Thymus (tissue), 11 donors: ENCODE results near the gene B3GNT7. TPM values are rescaled to one million over a fixed set of nuclear protein-coding genes. Genes with fewer than 3 reads are reported as not detected.

ENCODE experiments used
- DNase-seq, 9 donors: peaks; one replicate each; pipeline ENCODE4 v3.0.0-alpha.2; 2013; ENCODE audit warnings: low spot score in 9 of 9, low read depth in 6 of 9, missing footprints in 1 of 9
- H3K27ac ChIP-seq, 2 donors: one replicate each; pipeline ENCODE4 v1.5.1; 2013; ENCODE audit warnings: control low read depth in 1 of 2, low read depth in 1 of 2, low read length in 1 of 2, mild to moderate bottlenecking in 1 of 2, moderate library complexity in 1 of 2
- H3K27me3 ChIP-seq, 2 donors: one replicate each; pipeline ENCODE4 v1.5.1; 2013; ENCODE audit warnings: low read length in 1 of 2; ENCODE audit not compliant: control insufficient read depth in 2 of 2, insufficient read depth in 1 of 2
- H3K36me3 ChIP-seq, 2 donors: one replicate each; pipeline ENCODE4 v1.5.1; 2013; ENCODE audit warnings: low read length in 1 of 2, mild to moderate bottlenecking in 1 of 2, moderate library complexity in 1 of 2; ENCODE audit not compliant: control insufficient read depth in 2 of 2, insufficient read depth in 2 of 2
- H3K4me1 ChIP-seq, 2 donors: one replicate each; pipeline ENCODE4 v1.5.1; 2013; ENCODE audit warnings: low read length in 2 of 2; ENCODE audit not compliant: control insufficient read depth in 2 of 2, insufficient read depth in 2 of 2
- H3K4me3 ChIP-seq, 2 donors: one replicate each; pipeline ENCODE4 v1.5.1; 2013; ENCODE audit warnings: low read length in 2 of 2, control low read depth in 1 of 2, mild to moderate bottlenecking in 1 of 2
- H3K9me3 ChIP-seq, 2 donors: one replicate each; pipeline ENCODE4 v1.5.1; 2013; ENCODE audit warnings: low read length in 1 of 2, mild to moderate bottlenecking in 1 of 2; ENCODE audit not compliant: control insufficient read depth in 2 of 2, insufficient read depth in 1 of 2
- WGBS: extraction: QIAGEN DNeasy Blood & Tissue Kit; methylation state at CpG from one replicate; pipeline ENCODE4 v1.1.7; 2013; 5-methylcytosine and 5-hydroxymethylcytosine counted together
- polyA plus RNA-seq: library from polyadenylated mRNA; stranded (reverse); fragments of 200-250 nt; gene quantifications from one replicate; pipeline ENCODE4 v1.2.3, GENCODE V29; 2013
- total RNA-seq: library from RNA; stranded (reverse); fragments of 120-200 nt; gene quantifications from one replicate; pipeline ENCODE4 v1.2.4, GENCODE V29; 2013
- donor health status: healthy.

B3GNT7 gene
- total and polyA plus RNA-seq, 2 donors = 1.8 to 2.2 TPM

DNA sequence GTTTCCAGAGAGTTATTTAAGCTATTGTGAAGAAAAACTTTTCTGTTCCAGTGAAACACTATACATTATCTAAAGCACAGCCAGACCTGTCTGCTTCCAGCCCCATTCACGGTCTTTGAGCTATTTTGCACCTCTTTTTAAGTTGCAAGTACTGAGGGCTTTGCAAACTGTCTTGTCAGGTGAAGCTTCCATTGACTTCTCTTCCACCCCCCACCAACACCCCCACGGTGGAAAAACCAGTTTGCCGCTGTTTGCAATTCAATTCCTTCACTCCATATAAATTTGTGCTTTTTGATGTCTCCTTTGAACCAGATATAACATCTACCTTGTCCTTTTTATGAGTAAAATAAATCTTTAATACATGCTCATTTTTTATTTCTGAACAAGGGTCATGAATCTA lies 15.7 kb downstream of the B3GNT7 start:
- peaks cover 13 to 38% of the 10 kb centered on the region in 2 donors for H3K27me3 ChIP-seq
- peaks cover 4 to 12% of the 10 kb centered on the region in 2 donors for H3K9me3 ChIP-seq
- DNase-seq = no peak
- H3K36me3 ChIP-seq = no peaks in the 10 kb centered on the region
- peaks cover 0 to 8% of the 10 kb centered on the region in 2 donors for H3K4me1 ChIP-seq
- H3K27ac ChIP-seq = no peak overlapping the region
- WGBS = 75% methylated on average over 3 of the region's 3 CpGs
- no peak overlapping the region for H3K4me3 ChIP-seq

DNA sequence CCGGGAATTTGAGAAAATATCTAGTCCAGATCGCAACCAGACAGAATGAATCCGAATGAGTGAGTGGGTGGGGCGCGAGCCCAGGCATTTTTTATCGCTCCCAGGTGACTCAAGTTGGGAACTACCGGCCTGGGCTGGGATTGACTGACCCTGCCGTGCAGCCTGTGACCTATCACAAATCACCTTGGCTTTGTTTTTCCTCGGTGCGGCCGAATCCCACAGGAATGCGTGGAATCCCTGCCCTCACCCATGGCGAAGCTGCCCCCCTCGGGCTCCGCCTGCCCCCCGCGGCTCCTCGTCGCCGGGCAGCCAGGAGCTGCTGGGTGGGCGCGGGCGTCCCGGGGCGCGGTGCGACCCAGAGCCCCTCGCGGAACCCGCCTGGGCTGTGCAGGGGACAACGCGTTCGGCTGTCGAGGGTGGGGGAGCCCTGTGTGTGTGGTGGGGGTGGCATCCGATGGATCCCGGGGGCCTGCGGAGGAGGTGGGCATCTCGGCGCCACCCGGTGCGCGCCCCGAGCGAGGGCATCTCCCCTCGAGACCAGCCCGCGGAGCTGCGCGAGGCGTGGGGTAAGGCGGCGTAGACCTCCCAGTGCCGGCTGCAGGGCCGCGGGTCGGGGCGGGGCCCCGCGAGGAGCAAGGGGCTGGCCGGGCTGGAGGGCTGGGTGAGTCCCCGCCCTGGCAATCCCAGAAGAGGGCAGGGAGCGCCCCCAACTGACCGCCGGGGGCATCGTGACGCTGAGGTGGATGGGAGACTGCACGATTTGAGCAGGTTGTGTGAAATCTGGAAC lies 16.5 kb downstream of the B3GNT7 start:
- H3K4me1 ChIP-seq = peaks cover 0 to 8% of the 10 kb centered on the region in 2 donors
- no peak overlapping the region for H3K27ac ChIP-seq
- peak overlapping the region in 1 of 2 donors; percentile 49 for H3K4me3 ChIP-seq
- no peaks in the 10 kb centered on the region for H3K36me3 ChIP-seq
- peak in 8 of 9 donors; percentile 20 to 74 (median 39) for DNase-seq
- peaks cover 13 to 38% of the 10 kb centered on the region in 2 donors for H3K27me3 ChIP-seq
- H3K9me3 ChIP-seq = peaks cover 4 to 12% of the 10 kb centered on the region in 2 donors
- WGBS = 4% methylated on average over 67 of the region's 67 CpGs

DNA sequence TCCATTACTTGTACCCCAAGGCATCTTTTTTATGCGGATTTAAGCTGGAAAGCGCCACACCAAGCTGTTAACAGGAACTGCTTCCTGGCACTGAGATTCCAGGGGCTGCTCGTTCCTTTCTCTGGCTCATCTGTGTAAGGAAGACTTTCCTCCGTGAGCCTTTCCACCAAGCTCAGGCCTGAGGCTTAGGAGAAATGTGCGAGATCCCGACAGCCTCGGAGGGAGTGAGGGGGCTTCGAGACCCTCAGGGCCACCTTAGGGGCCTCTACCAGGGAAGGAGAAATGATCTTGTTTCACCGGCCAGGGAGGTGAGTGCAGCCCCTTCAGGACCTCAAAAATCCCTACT lies 17.1 kb downstream of the B3GNT7 start:
- peaks cover 13 to 38% of the 10 kb centered on the region in 2 donors for H3K27me3 ChIP-seq
- no peaks in the 10 kb centered on the region for H3K36me3 ChIP-seq
- H3K9me3 ChIP-seq = peaks cover 4 to 12% of the 10 kb centered on the region in 2 donors
- no peak for DNase-seq
- 62% methylated on average over 9 of the region's 9 CpGs for WGBS
- H3K4me3 ChIP-seq = peak overlapping the region in 1 of 2 donors; percentile 49
- H3K4me1 ChIP-seq = peaks cover 0 to 8% of the 10 kb centered on the region in 2 donors
- H3K27ac ChIP-seq = no peak overlapping the region

DNA sequence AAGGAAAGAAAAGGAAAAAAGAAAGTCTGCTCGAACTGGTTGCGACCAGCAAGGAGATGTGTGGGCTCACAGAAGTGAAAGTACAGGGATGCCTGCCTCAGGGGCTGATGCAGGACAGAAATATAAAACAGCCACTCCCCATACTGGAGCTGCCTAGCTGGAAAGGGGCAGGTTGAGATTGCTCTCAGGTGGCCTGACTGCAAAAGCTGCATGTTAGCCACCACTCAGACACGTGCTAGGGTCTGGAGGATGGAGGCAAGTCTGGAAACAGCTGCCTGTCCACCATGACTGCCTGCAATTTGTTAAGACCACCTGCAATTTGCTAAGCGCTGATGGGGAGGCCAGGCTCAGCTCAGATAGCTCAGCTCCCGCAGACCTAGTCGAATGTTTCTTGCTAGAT lies 17.9 kb downstream of the B3GNT7 start:
- Histone ChIP-seq H3K4me1 (peaks cover 0 to 8% of the 10 kb centered on the region in 2 donors), H3K9me3 (peaks cover 4 to 12% of the 10 kb centered on the region in 2 donors), H3K27me3 (peaks cover 13 to 38% of the 10 kb centered on the region in 2 donors), H3K4me3 (no peak overlapping the region), H3K36me3 (no peaks in the 10 kb centered on the region), H3K27ac (no peak overlapping the region)
- WGBS = 96% methylated on average over 6 of the region's 6 CpGs
- no peak for DNase-seq

DNA sequence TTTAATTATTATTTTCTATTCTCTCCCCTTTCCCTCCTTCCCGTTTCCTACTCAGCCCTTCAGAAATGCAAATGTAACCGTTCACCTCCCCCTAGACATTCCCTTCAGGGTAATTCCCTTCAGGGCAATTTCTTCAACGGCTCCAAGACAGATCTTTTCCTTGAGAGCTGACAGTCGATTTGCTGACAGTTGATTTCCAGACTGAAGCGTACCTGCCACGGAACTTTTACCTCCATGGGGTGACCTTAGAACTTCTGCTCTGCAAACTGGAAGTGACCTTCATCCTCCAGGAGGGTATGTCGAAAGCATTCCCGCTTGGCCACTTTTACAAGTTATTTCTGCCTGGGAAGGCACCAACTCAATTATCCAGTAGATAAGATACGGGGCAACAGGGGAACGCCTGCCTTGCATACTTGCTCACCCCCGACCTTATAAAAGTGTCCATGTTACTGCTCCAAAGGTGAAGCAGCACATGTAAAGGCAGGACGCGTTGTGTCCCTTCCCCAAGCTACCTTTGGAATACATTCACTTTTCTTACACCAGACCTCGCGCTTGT lies 18.5 kb downstream of the B3GNT7 start:
- 94% methylated on average over 15 of the region's 15 CpGs for WGBS
- DNase-seq = no peak
- Histone ChIP-seq H3K27ac (no peak overlapping the region), H3K9me3 (peaks cover 4 to 12% of the 10 kb centered on the region in 2 donors), H3K4me1 (peaks cover 0 to 8% of the 10 kb centered on the region in 2 donors), H3K27me3 (peaks cover 13 to 38% of the 10 kb centered on the region in 2 donors), H3K4me3 (no peak overlapping the region), H3K36me3 (no peaks in the 10 kb centered on the region)

DNA sequence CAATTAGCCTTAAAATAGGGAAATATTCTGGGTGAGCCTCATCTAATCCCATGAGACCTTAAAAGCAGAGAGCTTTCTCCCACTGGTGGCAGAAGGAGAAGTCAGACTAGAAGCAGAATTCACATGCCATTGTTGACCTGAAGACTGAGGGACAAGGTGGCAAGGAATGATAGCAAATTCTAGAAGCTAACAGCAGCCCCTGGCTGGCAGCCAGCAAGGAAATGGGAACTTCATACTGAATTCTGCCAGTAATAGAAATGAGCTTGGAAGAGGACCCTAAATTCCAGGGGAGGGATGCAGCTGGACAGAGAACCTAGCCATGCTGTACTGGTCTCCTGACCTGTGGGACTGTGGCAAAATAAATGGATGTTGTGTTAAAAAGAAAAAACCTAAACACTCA lies 19.5 kb downstream of the B3GNT7 start:
- H3K36me3 ChIP-seq = no peaks in the 10 kb centered on the region
- H3K9me3 ChIP-seq = peaks cover 4 to 6% of the 10 kb centered on the region in 2 donors
- peaks cover 0 to 8% of the 10 kb centered on the region in 2 donors for H3K4me1 ChIP-seq
- no peak for DNase-seq
- H3K27ac ChIP-seq = no peak overlapping the region
- no peak overlapping the region for H3K4me3 ChIP-seq
- H3K27me3 ChIP-seq = peaks cover 13 to 36% of the 10 kb centered on the region in 2 donors

DNA sequence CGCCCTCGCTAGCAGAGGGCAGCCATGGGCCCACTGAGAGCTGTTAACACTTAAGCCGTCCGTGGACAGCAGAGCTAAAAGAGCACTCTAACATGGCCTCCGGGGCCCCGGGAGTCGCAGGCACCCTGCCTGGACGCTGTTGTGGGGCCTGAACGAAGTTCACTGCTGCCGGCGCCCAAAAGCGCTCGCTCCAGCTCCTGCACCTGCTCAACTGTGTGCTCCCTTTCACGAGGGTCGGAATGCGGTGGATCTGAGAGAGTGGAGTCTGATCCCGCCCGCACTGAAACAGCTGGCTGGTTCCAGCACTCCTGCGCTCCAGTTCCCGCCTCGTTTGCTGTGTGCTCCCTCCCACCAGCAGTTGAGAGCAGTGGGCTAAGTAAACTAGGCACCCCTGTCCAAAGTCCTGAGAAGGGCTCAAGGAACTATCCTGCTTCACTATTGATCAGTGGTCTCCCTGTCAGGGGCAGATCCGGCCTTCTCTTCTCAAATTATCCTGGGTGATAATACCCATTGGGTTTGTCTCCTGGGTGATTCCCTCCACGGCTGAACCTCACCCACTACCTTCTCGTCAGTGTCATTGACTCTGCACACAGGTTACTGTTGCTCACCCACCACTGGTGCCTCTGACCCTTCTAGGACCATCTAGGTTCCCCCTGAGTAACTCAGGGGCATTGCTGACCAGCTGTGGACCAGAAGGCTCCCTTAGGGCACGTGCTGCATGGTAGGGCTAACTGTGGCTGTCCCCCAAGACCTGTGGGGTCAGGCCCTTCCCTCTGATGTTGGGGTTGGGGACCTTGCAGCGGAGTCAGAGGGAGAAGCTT lies 23.5 kb downstream of the B3GNT7 start:
- 96% methylated on average over 26 of the region's 26 CpGs for WGBS
- DNase-seq = no peak
- no peaks in the 10 kb centered on the region for H3K9me3 ChIP-seq

DNA sequence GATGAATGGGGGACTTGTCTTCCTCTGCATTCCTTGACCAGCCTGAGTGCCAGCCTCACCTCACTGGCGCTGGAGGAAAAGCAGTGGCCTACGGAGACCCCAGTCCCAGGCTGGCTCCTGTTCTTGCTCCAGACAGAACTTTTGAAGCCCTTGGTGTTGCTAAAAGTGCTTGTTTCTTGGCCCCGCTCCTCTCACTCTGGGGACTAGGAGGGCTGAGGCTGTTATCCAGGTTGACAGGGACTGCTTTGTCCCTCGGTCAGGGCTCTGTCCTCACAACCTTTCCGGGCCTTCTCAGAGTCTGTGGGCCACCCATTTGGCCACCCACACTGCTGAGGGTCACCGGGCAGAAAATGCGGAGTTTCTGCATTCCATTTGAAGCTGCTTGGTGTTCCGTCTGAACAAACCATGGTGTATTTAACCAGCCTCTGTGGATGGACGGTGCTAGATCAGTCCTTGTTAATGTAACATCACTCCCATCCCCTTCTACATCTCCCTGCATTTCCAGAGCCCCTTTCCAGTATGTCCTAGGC lies 25.6 kb downstream of the B3GNT7 start:
- Histone ChIP-seq H3K27ac (no peak overlapping the region), H3K4me1 (no peaks in the 10 kb centered on the region), H3K36me3 (no peaks in the 10 kb centered on the region), H3K4me3 (no peak overlapping the region), H3K9me3 (no peaks in the 10 kb centered on the region), H3K27me3 (no peaks in the 10 kb centered on the region)
- WGBS = 94% methylated on average over 9 of the region's 9 CpGs
- DNase-seq = no peak

More for the DNA sequence above, 23.5 kb downstream of the B3GNT7 start:
- Histone ChIP-seq H3K4me3 (no peak overlapping the region), H3K27me3 (no peaks in the 10 kb centered on the region), H3K27ac (no peak overlapping the region), H3K36me3 (no peaks in the 10 kb centered on the region), H3K4me1 (no peaks in the 10 kb centered on the region)

DNA sequence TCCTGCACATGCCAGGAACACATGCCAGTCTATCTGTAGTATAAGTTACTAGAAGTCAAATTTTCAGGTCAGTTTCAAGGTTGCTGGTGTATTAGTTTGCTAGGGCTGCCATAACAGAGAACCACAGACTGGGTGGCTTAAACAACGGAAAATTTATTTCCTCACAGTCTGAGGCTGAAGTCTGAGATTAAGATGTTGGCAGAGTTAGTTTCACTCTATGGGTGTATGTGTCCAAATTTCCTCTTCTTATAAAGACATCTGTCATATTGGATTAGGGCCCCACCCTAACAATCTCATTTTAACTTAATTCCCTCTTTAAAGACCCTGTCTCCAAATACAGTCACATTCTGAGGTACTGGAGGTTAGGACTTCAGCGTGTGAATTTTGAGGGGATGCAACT lies 26.5 kb downstream of the B3GNT7 start:
- Histone ChIP-seq H3K4me3 (no peak overlapping the region), H3K36me3 (no peaks in the 10 kb centered on the region), H3K27ac (no peak overlapping the region), H3K9me3 (no peaks in the 10 kb centered on the region), H3K4me1 (no peaks in the 10 kb centered on the region), H3K27me3 (no peaks in the 10 kb centered on the region)
- 89% methylated on average over 2 of the region's 2 CpGs for WGBS
- no peak for DNase-seq
